GM12878 (cell line): Measurements from ENCODE around the gene KIF26A.

Source experiments
- BHLHE40 ChIP-seq, 2 experiments: fragments of 450-650 bp in 1 of 2; IDR thresholded peaks; 2 replicates each; pipeline ENCODE4 v1.6.1; 2011 to 2017; ENCODE audit warnings: low read depth in 2 of 2, borderline replicate concordance in 1 of 2, improper control_type of control experiment in 1 of 2, low read length in 1 of 2, mild to moderate bottlenecking in 1 of 2
- CEBPB ChIP-seq, 2 experiments: fragments of 150-350 bp in 1 of 2; IDR thresholded peaks; 2 replicates each; pipeline ENCODE4 v1.6.1; 2012 to 2014; ENCODE audit warnings: low read depth in 2 of 2, low read length in 2 of 2, borderline replicate concordance in 1 of 2, inconsistent platforms in 1 of 2
- CHD1 ChIP-seq: IDR thresholded peaks from 2 replicates; pipeline ENCODE4 v1.6.1; 2012; ENCODE audit warnings: low read depth, low read length, improper control_type of control experiment
- EZH2 ChIP-seq: IDR thresholded peaks from 2 replicates; pipeline ENCODE4 v1.6.1; 2012; ENCODE audit warnings: low read depth, mild to moderate bottlenecking, control low read depth, inconsistent platforms, low read length, borderline replicate concordance; ENCODE audit not compliant: control insufficient read depth
- POLR2A ChIP-seq: IDR thresholded peaks from 2 replicates; pipeline ENCODE4 v1.6.1; 2011; ENCODE audit warnings: low read depth, mild to moderate bottlenecking, low read length
- RB1 ChIP-seq: fragments of 450-650 bp; formaldehyde crosslinking; IDR thresholded peaks from 2 replicates; pipeline ENCODE4 v1.6.1; 2017; ENCODE audit warnings: mild to moderate bottlenecking, borderline replicate concordance
- YY1 ChIP-seq: IDR thresholded peaks from 2 replicates; pipeline ENCODE4 v1.6.1; 2011; ENCODE audit warnings: low read depth, mild to moderate bottlenecking, low read length
- TF ChIP-seq, protein P1 (sequence below), 3 experiments: IDR thresholded peaks in 2 of 3; conservative IDR thresholded peaks in 1 of 3; 2 replicates each; pipeline ENCODE4 v1.5.1; 2011; ENCODE audit warnings: low read depth in 3 of 3, low read length in 3 of 3, mild to moderate bottlenecking in 3 of 3, control low read depth in 2 of 3, moderate library complexity in 2 of 3, inconsistent platforms in 1 of 3, mixed read lengths in 1 of 3; ENCODE audit not compliant: control insufficient read depth in 2 of 3, insufficient read depth in 1 of 3; ENCODE audit errors: extremely low read depth in 1 of 3

GRCh38 chr14:104123879-104124278 lies 14.5 kb upstream of the KIF26A start:
- TF ChIP-seq POLR2A (no peak), CEBPB (IDR thresholded peaks at IDR 0.05; ENCODE audit: borderline replicate concordance in 1 of 2, low read depth in 2 of 2, low read length in 2 of 2) (no peak), RB1 (no peak), YY1 (no peak), CHD1 (no peak), BHLHE40 (IDR thresholded peaks at IDR 0.05; ENCODE audit: borderline replicate concordance in 1 of 2, low read depth in 2 of 2, low read length in 1 of 2) (no peak), EZH2 (no peak)
- TF ChIP-seq, protein P1, sequence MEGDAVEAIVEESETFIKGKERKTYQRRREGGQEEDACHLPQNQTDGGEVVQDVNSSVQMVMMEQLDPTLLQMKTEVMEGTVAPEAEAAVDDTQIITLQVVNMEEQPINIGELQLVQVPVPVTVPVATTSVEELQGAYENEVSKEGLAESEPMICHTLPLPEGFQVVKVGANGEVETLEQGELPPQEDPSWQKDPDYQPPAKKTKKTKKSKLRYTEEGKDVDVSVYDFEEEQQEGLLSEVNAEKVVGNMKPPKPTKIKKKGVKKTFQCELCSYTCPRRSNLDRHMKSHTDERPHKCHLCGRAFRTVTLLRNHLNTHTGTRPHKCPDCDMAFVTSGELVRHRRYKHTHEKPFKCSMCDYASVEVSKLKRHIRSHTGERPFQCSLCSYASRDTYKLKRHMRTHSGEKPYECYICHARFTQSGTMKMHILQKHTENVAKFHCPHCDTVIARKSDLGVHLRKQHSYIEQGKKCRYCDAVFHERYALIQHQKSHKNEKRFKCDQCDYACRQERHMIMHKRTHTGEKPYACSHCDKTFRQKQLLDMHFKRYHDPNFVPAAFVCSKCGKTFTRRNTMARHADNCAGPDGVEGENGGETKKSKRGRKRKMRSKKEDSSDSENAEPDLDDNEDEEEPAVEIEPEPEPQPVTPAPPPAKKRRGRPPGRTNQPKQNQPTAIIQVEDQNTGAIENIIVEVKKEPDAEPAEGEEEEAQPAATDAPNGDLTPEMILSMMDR (IDR thresholded peaks at IDR 0.05 in 2 of 3, conservative IDR thresholded peaks at IDR 0.05 in 1 of 3; ENCODE audit: control insufficient read depth in 2 of 3, extremely low read depth in 1 of 3, insufficient read depth in 1 of 3, low read depth in 3 of 3, low read length in 3 of 3) = no peak
